Mesendoderm (in vitro differentiated cells): Measurements from ENCODE around the gene TLR7.

Experiments used
- DNase-seq: peaks from one replicate; pipeline ENCODE4 v3.0.0; 2013
- H2AK5ac ChIP-seq: 2 replicates; pipeline ENCODE4 v1.6.1; 2013; ENCODE audit warnings: low read length, inconsistent platforms
- H2BK120ac ChIP-seq: 2 replicates; pipeline ENCODE4 v1.6.1; 2013; ENCODE audit warnings: low read depth, mild to moderate bottlenecking, low read length, moderate library complexity, mixed read lengths
- H2BK15ac ChIP-seq: replicated peaks from 2 replicates; pipeline ENCODE4 v1.6.1; 2013; ENCODE audit warnings: low read depth, mild to moderate bottlenecking, moderate library complexity
- H2BK5ac ChIP-seq: 2 replicates; pipeline ENCODE4 v1.6.1; 2013; ENCODE audit warnings: low read length, inconsistent platforms
- H3K18ac ChIP-seq: 2 replicates; pipeline ENCODE4 v1.6.1; 2013; ENCODE audit warnings: mild to moderate bottlenecking, low read length, mixed read lengths
- H3K23ac ChIP-seq: one replicate; pipeline ENCODE4 v1.6.1; 2013; ENCODE audit warnings: low read length
- H3K27ac ChIP-seq: 2 replicates; pipeline ENCODE4 v1.5.1; 2013; ENCODE audit warnings: low read depth, mild to moderate bottlenecking, inconsistent platforms, low read length, moderate library complexity
- H3K27me3 ChIP-seq: 2 replicates; pipeline ENCODE4 v1.6.1; 2013; ENCODE audit warnings: low read length, control low read depth, mild to moderate bottlenecking, inconsistent platforms; ENCODE audit not compliant: insufficient read depth, poor library complexity
- H3K36me3 ChIP-seq: 2 replicates; pipeline ENCODE4 v1.6.1; 2013; ENCODE audit warnings: low read length, inconsistent platforms; ENCODE audit not compliant: control insufficient read depth, insufficient read depth
- H3K4ac ChIP-seq: one replicate; pipeline ENCODE4 v1.6.1; 2013; ENCODE audit warnings: low read depth, mild to moderate bottlenecking, low read length, moderate library complexity
- H3K4me1 ChIP-seq: 2 replicates; pipeline ENCODE4 v1.6.1; 2013; ENCODE audit warnings: low read depth, low read length, inconsistent platforms; ENCODE audit not compliant: control insufficient read depth
- H3K4me2 ChIP-seq: 2 replicates; pipeline ENCODE4 v1.6.1; 2013; ENCODE audit warnings: low read length
- H3K4me3 ChIP-seq: 2 replicates; pipeline ENCODE4 v1.5.1; 2013; ENCODE audit warnings: mild to moderate bottlenecking, low read length
- H3K56ac ChIP-seq: one replicate; pipeline ENCODE4 v1.6.1; 2013; ENCODE audit warnings: low read length
- H3K79me1 ChIP-seq: 2 replicates; pipeline ENCODE4 v1.6.1; 2013; ENCODE audit warnings: low read length, inconsistent platforms
- H3K79me2 ChIP-seq: 2 replicates; pipeline ENCODE4 v1.6.1; 2013; ENCODE audit warnings: mild to moderate bottlenecking, low read length; ENCODE audit not compliant: control insufficient read depth, insufficient read depth
- H3K9ac ChIP-seq: 2 replicates; pipeline ENCODE4 v1.6.1; 2013; ENCODE audit warnings: low read length, inconsistent platforms
- H4K5ac ChIP-seq: one replicate; pipeline ENCODE4 v1.6.1; 2013; ENCODE audit warnings: low read length
- H4K8ac ChIP-seq: one replicate; pipeline ENCODE4 v1.6.1; 2013; ENCODE audit warnings: low read depth, mild to moderate bottlenecking, control low read depth, low read length, moderate library complexity
- WGBS: extraction: QIAGEN DNeasy Blood & Tissue Kit; methylation state at CpG from one replicate; pipeline ENCODE4 v1.1.7; 2013; ENCODE audit warnings: low lambda C conversion rate, missing lambda C conversion rate; ENCODE audit not compliant: insufficient coverage; ENCODE audit errors: extremely low coverage; 5-methylcytosine and 5-hydroxymethylcytosine counted together

Gene TLR7

GRCh38 chrX:12868747-12869146 is 1.9 kb downstream of the TLR7 start:
- Histone ChIP-seq H3K4me1 (no peaks in the 10 kb centered on the region), H4K5ac (no peak overlapping the region), H3K79me2 (no peaks in the 10 kb centered on the region), H2BK15ac (no peak overlapping the region), H2BK120ac (no peak overlapping the region), H2AK5ac (no peak overlapping the region), H3K36me3 (no peaks in the 10 kb centered on the region), H3K4ac (no peak overlapping the region), H3K4me3 (no peak overlapping the region), H3K9ac (no peak overlapping the region), H3K4me2 (no peak overlapping the region), H3K23ac (no peak overlapping the region), H4K8ac (no peak overlapping the region), H3K18ac (no peak overlapping the region), H3K27me3 (no peaks in the 10 kb centered on the region), H2BK5ac (no peak overlapping the region), H3K56ac (no peak overlapping the region), H3K79me1 (no peaks in the 10 kb centered on the region), H3K27ac (no peak overlapping the region)
- no CpG with 5 or more reads among the region's 4 CpGs for WGBS
- no peak for DNase-seq

- Histone ChIP-seq H2BK120ac (no peak overlapping the region), H4K5ac (no peak overlapping the region), H3K79me1 (no peaks in the 10 kb centered on the region), H2AK5ac (no peak overlapping the region), H3K27ac (no peak overlapping the region), H3K18ac (no peak overlapping the region), H3K9ac (no peak overlapping the region), H3K4me3 (no peak overlapping the region), H3K79me2 (no peaks in the 10 kb centered on the region), H3K23ac (no peak overlapping the region), H3K4me1 (no peaks in the 10 kb centered on the region), H3K36me3 (no peaks in the 10 kb centered on the region), H2BK15ac (no peak overlapping the region), H3K27me3 (no peaks in the 10 kb centered on the region), H2BK5ac (no peak overlapping the region), H3K4me2 (no peak overlapping the region), H3K56ac (no peak overlapping the region), H4K8ac (no peak overlapping the region), H3K4ac (no peak overlapping the region)
- DNase-seq: no peak
- no CpG with 5 or more reads among the region's 6 CpGs for WGBS
Measured at GRCh38 chrX:12871257-12871656, 4.4 kb downstream of the TLR7 start.

- Histone ChIP-seq H3K4me3 (no peak overlapping the region), H2BK15ac (no peak overlapping the region), H3K4ac (no peak overlapping the region), H3K18ac (no peak overlapping the region), H3K23ac (no peak overlapping the region), H4K5ac (no peak overlapping the region), H3K27ac (no peak overlapping the region), H2BK5ac (no peak overlapping the region), H2AK5ac (no peak overlapping the region), H3K27me3 (no peaks in the 10 kb centered on the region), H3K4me1 (no peaks in the 10 kb centered on the region), H2BK120ac (no peak overlapping the region), H3K36me3 (no peaks in the 10 kb centered on the region), H3K56ac (no peak overlapping the region), H3K9ac (no peak overlapping the region), H3K4me2 (no peak overlapping the region), H4K8ac (no peak overlapping the region), H3K79me2 (no peaks in the 10 kb centered on the region), H3K79me1 (no peaks in the 10 kb centered on the region)
- WGBS: no CpG with 5 or more reads among the region's 4 CpGs
- DNase-seq: peak; percentile 39
Measured at GRCh38 chrX:12872741-12873140, 5.9 kb downstream of the TLR7 start.

GRCh38 chrX:12874581-12874980 is 7.7 kb downstream of the TLR7 start:
- no peak overlapping the region for H2AK5ac ChIP-seq
- H3K4me3 ChIP-seq: no peak overlapping the region
- H3K4me1 ChIP-seq: no peaks in the 10 kb centered on the region
- no peak for DNase-seq
- H2BK15ac ChIP-seq: no peak overlapping the region
- H3K4me2 ChIP-seq: no peak overlapping the region
- no peak overlapping the region for H3K4ac ChIP-seq
- H3K27me3 ChIP-seq: no peaks in the 10 kb centered on the region
- H3K79me1 ChIP-seq: no peaks in the 10 kb centered on the region
- H4K8ac ChIP-seq: no peak overlapping the region
- no peak overlapping the region for H3K18ac ChIP-seq
- H3K9ac ChIP-seq: no peak overlapping the region
- no peak overlapping the region for H2BK120ac ChIP-seq
- no peak overlapping the region for H3K27ac ChIP-seq
- H4K5ac ChIP-seq: no peak overlapping the region
- H2BK5ac ChIP-seq: no peak overlapping the region
- H3K79me2 ChIP-seq: no peaks in the 10 kb centered on the region
- no peak overlapping the region for H3K56ac ChIP-seq
- H3K23ac ChIP-seq: no peak overlapping the region
- no peaks in the 10 kb centered on the region for H3K36me3 ChIP-seq
- WGBS: no CpG with 5 or more reads among the region's 4 CpGs

GRCh38 chrX:12877386-12877785 is 10.5 kb downstream of the TLR7 start:
- Histone ChIP-seq H3K9ac (no peak overlapping the region), H3K4me3 (no peak overlapping the region), H3K4ac (no peak overlapping the region), H2BK5ac (no peak overlapping the region), H2AK5ac (no peak overlapping the region), H3K56ac (no peak overlapping the region), H2BK15ac (no peak overlapping the region), H3K27me3 (no peaks in the 10 kb centered on the region), H3K4me1 (no peaks in the 10 kb centered on the region), H3K23ac (no peak overlapping the region), H3K4me2 (no peak overlapping the region), H2BK120ac (no peak overlapping the region), H4K5ac (no peak overlapping the region), H3K18ac (no peak overlapping the region), H3K79me1 (no peaks in the 10 kb centered on the region), H3K36me3 (no peaks in the 10 kb centered on the region), H4K8ac (no peak overlapping the region), H3K27ac (no peak overlapping the region), H3K79me2 (no peaks in the 10 kb centered on the region)
- DNase-seq: no peak
- no CpG with 5 or more reads among the region's 8 CpGs for WGBS

GRCh38 chrX:12878536-12878935 is 11.7 kb downstream of the TLR7 start:
- Histone ChIP-seq H3K56ac (no peak overlapping the region), H4K5ac (no peak overlapping the region), H3K18ac (no peak overlapping the region), H3K4ac (no peak overlapping the region), H2BK15ac (no peak overlapping the region), H3K79me1 (no peaks in the 10 kb centered on the region), H3K4me1 (no peaks in the 10 kb centered on the region), H3K23ac (no peak overlapping the region), H3K4me2 (no peak overlapping the region), H2BK5ac (no peak overlapping the region), H3K4me3 (no peak overlapping the region), H2AK5ac (no peak overlapping the region), H3K27me3 (no peaks in the 10 kb centered on the region), H3K27ac (no peak overlapping the region), H2BK120ac (no peak overlapping the region), H3K36me3 (no peaks in the 10 kb centered on the region), H3K79me2 (no peaks in the 10 kb centered on the region), H3K9ac (no peak overlapping the region), H4K8ac (no peak overlapping the region)
- DNase-seq: no peak
- WGBS: no CpG with 5 or more reads among the region's 1 CpG
